Activated T-cell treated with anti-CD3 and anti-CD28 coated beads, Interleukin-2, amount 50 U/mL, for 72 hours (primary cell): ENCODE measurements around the gene MED25. TPM values are rescaled to one million over a fixed set of nuclear protein-coding genes. Genes with fewer than 3 reads are reported as not detected.

Experiments
- ATAC-seq, 2 donors: fragments of 150-1000 bp; cut with Tn5 transposase; replicated peaks in 1 of 2; 2 replicates each; pipeline ENCODE4 v1.10.0; 2021; ENCODE audit warnings: moderate library complexity in 2 of 2, mild to moderate bottlenecking in 1 of 2
- DNase-seq, 2 donors: peaks; one replicate each; pipeline ENCODE4 v3.0.0; 2021 to 2022; ENCODE audit warnings: mixed read lengths in 1 of 2
- H3K27ac Mint-ChIP-seq: one replicate; pipeline ENCODE4 v1.8.0; 2022; ENCODE audit warnings: mild to moderate bottlenecking, moderate library complexity, mixed read lengths
- H3K27me3 Mint-ChIP-seq: one replicate; pipeline ENCODE4 v1.8.0; 2022; ENCODE audit warnings: low read depth, mixed read lengths
- H3K36me3 Mint-ChIP-seq, 2 donors: one replicate each; pipeline ENCODE4 v1.8.0; 2022; ENCODE audit warnings: mixed read lengths in 2 of 2, mild to moderate bottlenecking in 1 of 2; ENCODE audit not compliant: insufficient read depth in 2 of 2
- H3K4me1 Mint-ChIP-seq: one replicate; pipeline ENCODE4 v1.8.0; 2022; ENCODE audit warnings: low read depth, mixed read lengths
- H3K4me3 Mint-ChIP-seq, 2 donors: one replicate each; pipeline ENCODE4 v1.8.0; 2022; ENCODE audit warnings: mild to moderate bottlenecking in 2 of 2, mixed read lengths in 2 of 2, moderate library complexity in 2 of 2
- H3K9me3 Mint-ChIP-seq, 2 donors: one replicate each; pipeline ENCODE4 v1.8.0; 2022; ENCODE audit warnings: mixed read lengths in 2 of 2
- total RNA-seq, 2 donors: library from RNA; stranded (reverse); gene quantifications; one replicate each; pipeline ENCODE4 v1.2.3, GENCODE V29; 2022

Gene MED25
- total RNA-seq, 2 donors from 2014 or later, result 47.0 to 50.2 TPM

DNA sequence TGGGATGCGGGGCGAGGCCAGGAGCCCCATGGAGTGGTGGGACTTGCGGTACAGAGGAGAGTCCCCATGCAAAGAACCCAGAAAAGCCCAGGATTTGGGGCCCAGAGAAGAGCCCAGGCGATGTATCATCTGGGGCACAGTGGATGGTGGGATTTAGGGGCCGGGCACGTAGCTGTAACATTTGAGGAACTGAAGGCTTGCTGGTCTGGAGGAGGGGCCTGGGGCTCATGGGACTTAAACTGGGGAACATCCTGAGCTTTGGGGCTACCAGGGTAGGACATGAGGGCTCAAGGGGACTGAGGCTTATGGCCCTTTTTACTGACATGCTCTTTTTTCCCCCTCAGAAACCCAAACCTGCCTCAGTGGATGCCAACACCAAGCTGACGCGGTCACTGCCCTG lies 13.5 kb downstream of the MED25 start:
- ATAC-seq (no peak), DNase-seq (no peak)
- peaks cover 0 to 2% of the 10 kb centered on the region in 2 donors for H3K36me3 Mint-ChIP-seq
- no peak overlapping the region for H3K27ac Mint-ChIP-seq
- no peaks in the 10 kb centered on the region for H3K27me3 Mint-ChIP-seq
- H3K9me3 Mint-ChIP-seq, result no peaks in the 10 kb centered on the region
- H3K4me1 Mint-ChIP-seq, result no peaks in the 10 kb centered on the region
- H3K4me3 Mint-ChIP-seq, result no peak overlapping the region

DNA sequence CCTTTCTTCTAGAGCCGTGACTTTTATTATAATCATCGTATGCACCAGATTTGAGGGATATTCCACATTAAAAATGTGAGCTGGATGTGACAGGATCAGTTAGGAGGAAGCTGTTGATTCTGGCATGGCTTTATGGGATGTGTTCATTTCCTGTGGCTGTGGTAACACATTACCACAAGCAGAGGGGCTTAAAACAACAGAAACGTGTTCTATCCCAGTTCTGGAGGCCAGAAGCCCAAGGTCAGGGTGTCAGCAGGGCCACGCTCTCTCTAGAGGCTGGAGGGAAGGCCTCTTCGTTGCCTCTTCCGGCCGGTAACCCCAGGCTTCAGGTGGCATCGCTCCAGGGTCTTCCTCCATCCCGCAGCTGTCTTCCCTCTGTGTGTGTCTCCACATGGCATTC lies 14.5 kb downstream of the MED25 start:
- H3K36me3 Mint-ChIP-seq, result peaks cover 0 to 2% of the 10 kb centered on the region in 2 donors
- DNase-seq (no peak), ATAC-seq (no peak)
- H3K9me3 Mint-ChIP-seq, result no peaks in the 10 kb centered on the region
- H3K4me3 Mint-ChIP-seq, result no peak overlapping the region
- no peaks in the 10 kb centered on the region for H3K27me3 Mint-ChIP-seq
- no peaks in the 10 kb centered on the region for H3K4me1 Mint-ChIP-seq
- no peak overlapping the region for H3K27ac Mint-ChIP-seq

DNA sequence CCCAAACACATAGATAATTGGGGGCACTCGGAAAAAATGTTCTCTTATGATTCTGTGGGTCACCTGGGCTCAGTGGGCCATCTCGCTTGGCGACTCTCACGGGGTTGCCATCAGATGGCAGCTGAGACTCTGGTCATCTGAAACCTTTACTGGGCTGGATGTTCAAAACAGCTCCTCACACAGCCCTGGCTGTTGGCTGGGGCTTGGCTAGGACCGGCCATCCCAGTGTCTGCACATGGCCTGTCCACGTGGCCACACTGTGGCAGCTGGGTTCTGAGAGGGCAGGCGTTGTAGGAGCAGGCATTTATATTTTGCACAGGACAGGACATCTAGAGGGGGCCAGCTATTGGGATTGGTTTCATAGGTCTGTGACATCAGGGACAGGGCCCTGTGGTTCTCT lies 15.5 kb downstream of the MED25 start:
- Mint-ChIP-seq H3K4me3 (no peak overlapping the region), H3K4me1 (no peaks in the 10 kb centered on the region), H3K36me3 (peaks cover 0 to 2% of the 10 kb centered on the region in 2 donors), H3K9me3 (no peaks in the 10 kb centered on the region), H3K27me3 (no peaks in the 10 kb centered on the region), H3K27ac (no peak overlapping the region)
- ATAC-seq, result no peak
- DNase-seq, result no peak

DNA sequence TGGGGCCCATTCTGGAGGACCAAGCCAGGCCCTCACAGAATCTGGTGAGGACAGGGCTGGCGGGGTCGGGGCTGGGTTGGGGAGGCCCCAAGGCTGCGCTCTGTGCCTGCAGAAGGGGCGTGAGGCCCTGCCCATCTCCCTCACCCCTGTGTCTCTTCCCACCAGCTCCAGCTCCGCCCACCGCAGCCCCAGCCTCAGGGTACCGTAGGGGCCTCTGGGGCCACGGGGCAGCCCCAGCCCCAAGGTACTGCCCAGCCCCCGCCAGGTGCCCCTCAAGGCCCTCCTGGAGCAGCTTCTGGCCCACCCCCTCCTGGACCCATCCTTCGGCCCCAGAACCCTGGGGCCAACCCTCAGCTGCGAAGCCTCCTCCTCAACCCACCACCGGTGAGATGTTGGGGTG lies 17.5 kb downstream of the MED25 start:
- no peaks in the 10 kb centered on the region for H3K4me1 Mint-ChIP-seq
- no peak overlapping the region for H3K27ac Mint-ChIP-seq
- no peaks in the 10 kb centered on the region for H3K9me3 Mint-ChIP-seq
- no peaks in the 10 kb centered on the region for H3K27me3 Mint-ChIP-seq
- no peak overlapping the region for H3K4me3 Mint-ChIP-seq
- ATAC-seq (no peak), DNase-seq (no peak)
- H3K36me3 Mint-ChIP-seq, result peaks cover 0 to 7% of the 10 kb centered on the region in 2 donors

DNA sequence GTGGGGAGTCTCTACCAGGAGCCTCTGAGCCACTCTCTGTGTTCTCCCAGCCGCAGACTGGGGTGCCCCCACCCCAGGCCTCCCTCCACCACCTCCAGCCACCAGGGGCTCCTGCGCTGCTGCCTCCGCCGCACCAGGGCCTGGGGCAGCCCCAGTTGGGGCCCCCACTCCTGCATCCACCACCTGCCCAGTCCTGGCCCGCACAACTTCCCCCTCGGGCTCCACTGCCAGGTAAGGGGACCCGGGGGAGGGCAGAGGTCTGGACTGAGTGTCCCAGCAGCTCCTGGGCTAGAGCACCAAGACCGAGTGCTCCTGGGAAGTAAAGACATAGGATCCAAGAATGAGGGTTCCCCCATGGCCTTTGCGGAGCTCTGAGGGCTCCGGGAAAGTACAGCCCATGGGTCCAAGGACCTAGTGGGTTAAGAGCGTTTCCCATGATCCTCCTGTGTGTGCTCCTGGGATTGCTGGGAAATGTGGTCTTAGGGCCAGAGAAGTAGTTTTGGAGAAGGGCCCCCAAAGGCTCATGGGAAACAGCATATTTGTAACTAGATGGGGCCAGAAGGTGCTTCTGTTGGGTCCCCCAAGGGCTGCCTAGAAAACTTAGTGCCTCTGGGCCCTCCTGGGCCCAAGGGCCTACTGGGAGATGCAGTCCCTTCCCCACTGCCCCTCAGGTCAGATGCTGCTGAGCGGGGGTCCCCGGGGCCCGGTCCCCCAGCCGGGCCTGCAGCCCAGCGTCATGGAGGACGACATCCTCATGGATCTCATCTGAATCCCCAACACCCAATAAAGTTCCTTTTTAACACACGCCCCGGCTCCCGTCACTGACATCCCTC lies 18.3 kb downstream of the MED25 start:
- ATAC-seq, result no peak

DNA sequence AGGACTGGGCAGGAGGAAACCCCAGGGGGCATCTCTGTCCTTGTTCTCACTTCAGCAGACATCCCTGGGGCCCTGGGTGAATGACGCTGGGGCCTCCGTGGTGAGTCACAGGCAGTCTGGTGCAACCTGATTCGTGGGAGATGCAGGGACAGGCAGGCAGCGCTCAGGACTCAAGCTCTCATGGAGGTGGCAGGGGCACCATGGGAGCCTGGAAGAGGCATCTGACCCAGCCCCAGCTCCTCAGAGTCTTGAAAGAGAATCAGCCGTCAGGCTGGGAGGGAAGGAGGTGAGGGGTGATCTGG lies 18.9 kb downstream of the MED25 start:
- Mint-ChIP-seq H3K36me3 (peaks cover 0 to 7% of the 10 kb centered on the region in 2 donors), H3K4me1 (no peaks in the 10 kb centered on the region), H3K27me3 (no peaks in the 10 kb centered on the region), H3K27ac (no peak overlapping the region), H3K4me3 (no peak overlapping the region), H3K9me3 (no peaks in the 10 kb centered on the region)
- DNase-seq (no peak), ATAC-seq (no peak)

More for the DNA sequence above, 18.3 kb downstream of the MED25 start:
- H3K4me3 Mint-ChIP-seq, result no peak overlapping the region
- H3K36me3 Mint-ChIP-seq, result peaks cover 0 to 7% of the 10 kb centered on the region in 2 donors
- no peak for DNase-seq
- no peaks in the 10 kb centered on the region for H3K9me3 Mint-ChIP-seq
- no peaks in the 10 kb centered on the region for H3K4me1 Mint-ChIP-seq
- no peaks in the 10 kb centered on the region for H3K27me3 Mint-ChIP-seq
- H3K27ac Mint-ChIP-seq, result no peak overlapping the region

DNA sequence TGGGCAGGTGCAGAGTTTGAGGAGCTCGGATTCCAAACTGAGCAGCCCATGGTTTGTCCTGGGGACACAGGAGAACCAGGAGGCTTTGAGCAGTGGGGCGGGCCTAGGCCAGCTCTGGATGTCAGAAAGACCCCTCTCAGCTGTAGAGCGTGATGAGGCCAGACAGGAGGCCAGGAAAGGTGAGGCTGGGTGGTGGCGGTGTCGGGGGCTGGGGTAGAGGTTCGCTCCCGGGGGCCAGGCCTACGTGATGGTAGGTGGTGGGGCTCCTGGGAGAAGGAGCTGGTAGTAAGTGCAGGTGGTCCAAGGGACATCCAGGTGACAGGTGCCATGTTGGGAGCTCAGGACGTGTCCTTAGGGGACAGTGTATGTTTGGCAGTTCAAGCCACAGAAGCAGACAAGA lies 19.3 kb downstream of the MED25 start:
- no peak overlapping the region for H3K4me3 Mint-ChIP-seq
- DNase-seq, result no peak
- H3K9me3 Mint-ChIP-seq, result no peaks in the 10 kb centered on the region
- no peak overlapping the region for H3K27ac Mint-ChIP-seq
- no peaks in the 10 kb centered on the region for H3K27me3 Mint-ChIP-seq
- no peak for ATAC-seq
- peaks cover 0 to 7% of the 10 kb centered on the region in 2 donors for H3K36me3 Mint-ChIP-seq
- H3K4me1 Mint-ChIP-seq, result no peaks in the 10 kb centered on the region

DNA sequence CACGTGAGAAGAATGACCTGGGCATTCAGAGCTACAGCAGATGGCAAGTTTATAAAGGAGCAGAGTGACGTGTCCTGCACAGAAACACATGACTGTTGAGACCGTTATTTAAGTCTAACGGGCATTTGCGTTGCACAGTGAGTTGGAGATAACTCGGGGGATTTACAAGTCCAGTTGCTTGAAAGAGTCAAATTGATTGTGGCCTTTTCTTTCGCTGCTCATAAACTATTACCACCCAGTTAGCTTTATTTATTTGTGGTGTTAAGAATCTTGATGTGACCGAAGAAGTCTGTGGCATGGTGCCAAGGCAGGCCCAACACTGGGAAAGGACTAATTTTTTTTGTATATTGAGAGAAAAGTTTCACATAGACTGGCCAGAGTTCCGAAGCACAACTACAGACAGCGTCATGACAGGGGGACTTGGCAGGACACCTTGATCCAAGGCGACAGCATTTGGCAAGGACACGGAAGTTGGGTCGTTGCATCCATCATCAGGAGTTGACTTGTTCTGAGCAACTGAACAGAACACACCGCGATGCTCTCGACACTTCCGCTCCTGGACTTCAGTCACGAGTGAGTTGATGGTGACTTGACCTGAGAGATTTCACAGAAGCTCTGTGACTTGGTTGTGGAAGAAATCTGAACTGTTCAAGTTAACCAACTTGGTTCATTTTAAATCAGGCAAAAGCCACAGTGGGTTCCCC lies 20.9 kb downstream of the MED25 start:
- no peak for ATAC-seq
- Mint-ChIP-seq H3K9me3 (no peaks in the 10 kb centered on the region), H3K4me1 (no peaks in the 10 kb centered on the region), H3K36me3 (peaks cover 0 to 5% of the 10 kb centered on the region in 2 donors), H3K27ac (no peak overlapping the region), H3K27me3 (no peaks in the 10 kb centered on the region), H3K4me3 (no peak overlapping the region)
- DNase-seq, result no peak

DNA sequence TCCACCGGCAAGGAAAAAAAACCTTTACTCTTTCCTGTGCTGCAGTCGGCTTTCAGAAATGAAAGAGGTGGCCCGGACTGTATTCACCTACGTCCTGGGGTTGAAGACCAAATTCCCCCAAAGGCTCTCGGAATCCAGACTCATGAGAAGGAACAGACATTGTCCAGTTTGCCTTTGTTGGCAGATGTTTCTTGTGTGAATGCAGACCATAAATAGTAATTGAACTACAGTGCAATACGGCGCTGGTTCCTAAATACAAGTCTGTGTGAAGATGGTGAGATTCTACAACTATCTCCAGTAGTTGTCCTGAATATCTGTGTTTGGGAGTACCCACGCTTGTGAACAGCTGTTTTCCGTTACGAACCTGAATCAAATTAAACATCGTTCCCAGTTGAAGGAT lies 21.6 kb downstream of the MED25 start:
- ATAC-seq, result no peak
- Mint-ChIP-seq H3K36me3 (peaks cover 0 to 5% of the 10 kb centered on the region in 2 donors), H3K9me3 (no peaks in the 10 kb centered on the region), H3K4me1 (no peaks in the 10 kb centered on the region), H3K27me3 (no peaks in the 10 kb centered on the region), H3K4me3 (no peak overlapping the region), H3K27ac (no peak overlapping the region)
- no peak for DNase-seq

DNA sequence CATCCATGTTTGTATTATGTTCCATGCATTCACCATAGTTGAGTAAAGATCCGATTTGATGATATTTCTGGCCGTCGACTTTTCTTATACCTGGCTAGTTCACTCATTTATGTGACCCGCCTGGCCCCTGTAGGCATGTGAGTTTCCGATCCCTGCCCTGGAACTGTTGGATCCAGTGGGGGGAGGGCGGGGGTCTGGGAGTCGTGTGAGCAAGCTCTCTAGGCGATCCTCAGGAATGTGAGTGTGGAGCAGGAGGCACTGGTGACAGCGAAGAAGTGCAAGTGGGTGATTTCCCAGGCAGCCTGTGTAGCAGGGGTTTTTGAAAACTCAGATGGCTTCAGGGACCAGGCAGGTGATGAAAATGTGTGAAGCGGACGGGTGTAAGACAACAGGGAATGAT lies 22.2 kb downstream of the MED25 start:
- no peaks in the 10 kb centered on the region for H3K27me3 Mint-ChIP-seq
- no peak for DNase-seq
- no peaks in the 10 kb centered on the region for H3K9me3 Mint-ChIP-seq
- H3K4me1 Mint-ChIP-seq, result no peaks in the 10 kb centered on the region
- peaks cover 0 to 5% of the 10 kb centered on the region in 2 donors for H3K36me3 Mint-ChIP-seq
- ATAC-seq, result no peak
- no peak overlapping the region for H3K4me3 Mint-ChIP-seq
- H3K27ac Mint-ChIP-seq, result no peak overlapping the region

DNA sequence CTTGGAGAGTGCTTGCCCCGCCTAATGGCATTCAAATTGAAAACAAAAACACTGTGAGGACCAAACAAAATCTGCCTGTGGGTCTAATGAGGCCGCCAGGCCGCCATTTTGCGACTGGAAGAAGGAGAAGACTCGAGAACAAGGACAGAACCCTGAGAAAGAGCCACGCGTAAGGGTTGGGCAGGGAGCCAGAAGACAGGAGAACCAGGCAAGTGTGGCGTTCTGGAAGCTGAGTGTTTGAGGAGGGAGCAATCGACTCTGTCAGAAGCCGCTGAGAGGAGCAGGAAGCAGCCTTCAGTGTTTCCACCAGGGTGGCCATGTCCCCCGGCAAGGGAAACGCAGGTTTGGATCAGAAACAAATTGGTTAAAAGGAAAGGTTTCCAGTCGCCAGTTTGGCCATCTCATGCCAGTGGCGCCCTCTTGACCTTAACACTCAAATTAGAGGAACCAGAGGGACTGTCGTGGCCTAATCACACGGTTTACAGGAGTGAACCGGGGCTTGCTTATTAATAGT lies 22.7 kb downstream of the MED25 start:
- Mint-ChIP-seq H3K4me1 (no peaks in the 10 kb centered on the region), H3K27me3 (no peaks in the 10 kb centered on the region), H3K36me3 (peaks cover 0 to 5% of the 10 kb centered on the region in 2 donors), H3K27ac (no peak overlapping the region), H3K4me3 (no peak overlapping the region), H3K9me3 (no peaks in the 10 kb centered on the region)
- DNase-seq (no peak), ATAC-seq (no peak)

DNA sequence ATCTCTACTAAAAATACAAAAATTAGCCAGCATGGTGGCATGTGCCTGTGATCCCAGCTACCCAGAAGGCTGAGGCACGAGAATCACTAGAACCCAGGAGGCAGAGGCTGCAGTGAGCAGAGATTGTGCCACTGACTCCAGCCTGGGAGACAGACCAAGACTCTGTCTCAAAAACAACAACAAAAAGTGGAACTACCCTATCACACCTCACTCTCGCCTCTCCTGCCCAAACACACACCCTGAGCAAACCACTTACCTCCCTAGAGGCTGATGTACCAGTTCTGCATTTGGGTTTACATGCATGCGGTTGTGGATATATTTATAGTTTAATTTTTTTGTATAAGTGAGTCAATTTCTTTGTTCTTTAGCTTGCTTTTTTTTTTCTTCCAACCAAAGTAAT lies 25.2 kb downstream of the MED25 start:
- H3K27me3 Mint-ChIP-seq, result no peaks in the 10 kb centered on the region
- H3K4me3 Mint-ChIP-seq, result no peak overlapping the region
- no peak for DNase-seq
- H3K4me1 Mint-ChIP-seq, result peaks cover 5% of the 10 kb centered on the region
- peaks cover under 1 to 5% of the 10 kb centered on the region in 2 donors for H3K36me3 Mint-ChIP-seq
- no peaks in the 10 kb centered on the region for H3K9me3 Mint-ChIP-seq
- H3K27ac Mint-ChIP-seq, result no peak overlapping the region
- ATAC-seq, result no peak

DNA sequence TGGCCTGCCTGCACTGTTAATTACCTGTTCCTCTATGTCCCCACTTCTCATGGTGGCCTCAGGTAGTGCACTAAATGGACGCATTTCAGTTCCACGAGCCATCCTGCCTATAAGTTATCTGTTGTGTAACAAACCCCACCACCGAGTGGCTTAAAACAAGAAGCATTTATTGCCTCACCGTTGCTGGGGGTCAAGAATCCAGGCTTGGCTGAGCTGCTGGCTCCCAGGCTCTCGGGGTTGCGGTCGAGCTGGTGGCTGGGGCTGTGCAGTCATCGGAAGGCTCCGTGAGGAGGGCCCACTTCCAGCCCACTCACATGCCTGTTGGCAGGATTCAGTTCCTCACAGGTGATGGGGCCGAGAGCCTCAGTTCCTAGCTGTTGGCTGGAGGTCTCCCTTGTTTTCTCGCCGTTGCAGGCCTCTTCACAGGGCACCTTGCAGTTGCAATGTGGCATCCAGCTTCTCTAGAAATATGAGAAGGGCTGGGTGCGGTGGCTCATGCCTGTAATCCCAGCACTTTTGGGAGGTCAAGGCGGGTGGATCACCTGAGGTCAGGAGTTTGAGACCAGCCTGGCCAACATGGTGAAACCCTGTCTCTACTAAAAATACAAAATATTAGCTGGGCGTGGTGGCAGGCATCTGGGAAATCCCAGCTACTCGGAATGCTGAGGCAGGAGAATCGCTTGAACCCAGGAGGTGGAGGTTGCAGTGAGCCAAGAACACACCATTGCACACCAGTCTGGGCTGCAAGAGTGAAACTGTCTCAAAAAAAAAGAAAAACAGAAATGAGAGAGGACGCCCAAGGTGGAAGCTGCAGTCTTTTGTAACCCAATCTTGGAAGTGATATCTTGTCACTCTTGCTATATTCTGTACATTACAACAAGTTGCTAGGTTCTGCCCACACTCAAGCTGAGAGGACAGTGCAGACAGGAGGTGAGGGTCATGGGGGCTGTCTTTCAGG lies 26.3 kb downstream of the MED25 start:
- Mint-ChIP-seq H3K27ac (no peak overlapping the region), H3K36me3 (peaks cover 5% of the 10 kb centered on the region in 2 donors), H3K9me3 (peaks cover 5% of the 10 kb centered on the region in 2 donors), H3K27me3 (no peaks in the 10 kb centered on the region), H3K4me1 (peaks cover 17% of the 10 kb centered on the region), H3K4me3 (no peak overlapping the region)
- no peak for DNase-seq
- no peak for ATAC-seq
